Nephron progenitor cell (in vitro differentiated cells): ENCODE data around the gene P2RY2.
"Not testable (repeated sequence)": the region's sequence is repeated elsewhere in the genome, so short reads cannot be mapped to it uniquely, and the experiment has no call there.

Source experiments
- DNase-seq: peaks from one replicate; pipeline ENCODE4 v3.0.0; 2021
- H3K27ac Mint-ChIP-seq: 2 replicates; pipeline ENCODE4 v1.8.0; 2021; ENCODE audit warnings: mild to moderate bottlenecking, moderate library complexity, mixed read lengths
- H3K27me3 Mint-ChIP-seq: 2 replicates; pipeline ENCODE4 v1.8.0; 2021; ENCODE audit warnings: mild to moderate bottlenecking, low read depth, mixed read lengths; ENCODE audit not compliant: poor library complexity
- H3K36me3 Mint-ChIP-seq: 2 replicates; pipeline ENCODE4 v1.8.0; 2021; ENCODE audit warnings: low read depth, mixed read lengths
- H3K4me1 Mint-ChIP-seq: 2 replicates; pipeline ENCODE4 v1.8.0; 2021; ENCODE audit warnings: mixed read lengths
- H3K4me3 Mint-ChIP-seq: 2 replicates; pipeline ENCODE4 v1.8.0; 2021; ENCODE audit warnings: mild to moderate bottlenecking, moderate library complexity, mixed read lengths
- H3K9me3 Mint-ChIP-seq: 2 replicates; pipeline ENCODE4 v1.8.0; 2021; ENCODE audit warnings: mild to moderate bottlenecking, moderate library complexity, mixed read lengths
- TF ChIP-seq, protein P1 (sequence below): fragments of 200-600 bp; sonication (generic); IDR thresholded peaks from 2 replicates; pipeline ENCODE4 v1.5.0; 2021; ENCODE audit warnings: antibody characterized with exemption

P2RY2 gene

DNA sequence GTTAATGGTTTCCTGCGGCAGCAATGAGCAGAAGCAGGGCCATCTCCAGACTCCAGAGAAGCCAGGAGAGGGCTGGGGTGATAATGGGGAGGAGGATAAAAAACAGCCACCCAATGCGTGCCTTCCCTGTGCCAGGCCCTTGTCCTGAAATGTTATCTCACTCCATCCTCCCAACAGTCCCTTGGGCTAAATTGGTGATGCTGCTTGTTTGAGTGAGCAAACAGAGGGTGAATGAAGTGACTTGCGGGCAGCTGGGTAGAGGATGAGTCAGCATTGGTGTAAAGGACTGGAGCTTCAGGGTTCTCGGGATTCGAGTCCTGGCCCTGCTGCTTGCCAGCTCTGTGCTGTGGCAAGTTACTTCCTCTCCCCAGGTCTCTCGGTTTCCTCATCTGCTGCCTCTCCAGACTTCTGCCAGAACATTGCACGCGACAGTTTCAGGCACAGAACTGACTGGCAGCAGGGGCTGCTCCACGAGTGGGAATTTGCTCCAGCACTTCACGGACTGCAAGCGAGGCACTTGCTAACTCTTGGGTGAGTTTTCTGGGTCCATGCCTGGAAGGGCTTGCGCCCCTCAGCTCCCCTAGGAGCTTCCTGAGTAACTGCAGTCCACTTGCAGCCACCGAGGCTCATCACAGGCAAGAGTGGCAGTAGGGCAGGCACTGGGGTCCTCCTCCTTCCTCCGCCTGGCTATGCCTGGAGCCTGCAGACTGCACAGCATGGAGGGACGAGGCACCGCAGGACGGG is 54.0 kb downstream of the P2RY2 start, which contains the start of gene P2RY6:
TSS of gene P2RY6 (plus strand) at position 403 of the 744 bp plus-strand sequence. CDS start 24,181 bp downstream, outside the sequence.
- peak; percentile 1 for DNase-seq
- Mint-ChIP-seq H3K9me3 (no peaks in the 10 kb centered on the region), H3K4me1 (peaks cover 51% of the 10 kb centered on the region), H3K27me3 (peaks cover 23% of the 10 kb centered on the region), H3K27ac (peak within 1 kb of the TSS; percentile 86), H3K36me3 (no peaks in the 10 kb centered on the region), H3K4me3 (no peak within 1 kb of the TSS)
- TF ChIP-seq, protein P1, sequence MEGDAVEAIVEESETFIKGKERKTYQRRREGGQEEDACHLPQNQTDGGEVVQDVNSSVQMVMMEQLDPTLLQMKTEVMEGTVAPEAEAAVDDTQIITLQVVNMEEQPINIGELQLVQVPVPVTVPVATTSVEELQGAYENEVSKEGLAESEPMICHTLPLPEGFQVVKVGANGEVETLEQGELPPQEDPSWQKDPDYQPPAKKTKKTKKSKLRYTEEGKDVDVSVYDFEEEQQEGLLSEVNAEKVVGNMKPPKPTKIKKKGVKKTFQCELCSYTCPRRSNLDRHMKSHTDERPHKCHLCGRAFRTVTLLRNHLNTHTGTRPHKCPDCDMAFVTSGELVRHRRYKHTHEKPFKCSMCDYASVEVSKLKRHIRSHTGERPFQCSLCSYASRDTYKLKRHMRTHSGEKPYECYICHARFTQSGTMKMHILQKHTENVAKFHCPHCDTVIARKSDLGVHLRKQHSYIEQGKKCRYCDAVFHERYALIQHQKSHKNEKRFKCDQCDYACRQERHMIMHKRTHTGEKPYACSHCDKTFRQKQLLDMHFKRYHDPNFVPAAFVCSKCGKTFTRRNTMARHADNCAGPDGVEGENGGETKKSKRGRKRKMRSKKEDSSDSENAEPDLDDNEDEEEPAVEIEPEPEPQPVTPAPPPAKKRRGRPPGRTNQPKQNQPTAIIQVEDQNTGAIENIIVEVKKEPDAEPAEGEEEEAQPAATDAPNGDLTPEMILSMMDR, result no peak

DNA sequence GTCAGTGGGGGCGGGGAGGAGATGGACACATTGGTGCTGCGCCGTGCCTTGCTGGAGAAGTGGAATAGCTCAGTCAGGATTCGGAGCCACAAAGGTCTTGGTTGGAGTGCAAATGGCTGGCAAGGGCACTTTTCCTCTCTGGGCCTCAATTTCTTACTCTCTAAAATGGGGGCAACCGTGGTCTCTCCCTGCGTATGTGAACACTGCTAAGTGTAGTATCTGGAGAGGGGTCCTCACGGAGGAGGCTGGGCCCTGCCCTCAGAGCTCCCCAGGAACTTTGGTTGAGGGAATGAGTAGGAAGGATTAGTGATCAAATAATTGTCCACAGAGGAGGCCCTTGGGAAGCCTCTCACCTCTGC is 54.6 kb downstream of the P2RY2 start:
- no peak overlapping the region for H3K4me3 Mint-ChIP-seq
- peaks cover 51% of the 10 kb centered on the region for H3K4me1 Mint-ChIP-seq
- peaks cover 19% of the 10 kb centered on the region for H3K27me3 Mint-ChIP-seq
- no peaks in the 10 kb centered on the region for H3K9me3 Mint-ChIP-seq
- H3K36me3 Mint-ChIP-seq, result no peaks in the 10 kb centered on the region
- TF ChIP-seq, protein P1, result no peak
- DNase-seq, result no peak
- no peak overlapping the region for H3K27ac Mint-ChIP-seq

DNA sequence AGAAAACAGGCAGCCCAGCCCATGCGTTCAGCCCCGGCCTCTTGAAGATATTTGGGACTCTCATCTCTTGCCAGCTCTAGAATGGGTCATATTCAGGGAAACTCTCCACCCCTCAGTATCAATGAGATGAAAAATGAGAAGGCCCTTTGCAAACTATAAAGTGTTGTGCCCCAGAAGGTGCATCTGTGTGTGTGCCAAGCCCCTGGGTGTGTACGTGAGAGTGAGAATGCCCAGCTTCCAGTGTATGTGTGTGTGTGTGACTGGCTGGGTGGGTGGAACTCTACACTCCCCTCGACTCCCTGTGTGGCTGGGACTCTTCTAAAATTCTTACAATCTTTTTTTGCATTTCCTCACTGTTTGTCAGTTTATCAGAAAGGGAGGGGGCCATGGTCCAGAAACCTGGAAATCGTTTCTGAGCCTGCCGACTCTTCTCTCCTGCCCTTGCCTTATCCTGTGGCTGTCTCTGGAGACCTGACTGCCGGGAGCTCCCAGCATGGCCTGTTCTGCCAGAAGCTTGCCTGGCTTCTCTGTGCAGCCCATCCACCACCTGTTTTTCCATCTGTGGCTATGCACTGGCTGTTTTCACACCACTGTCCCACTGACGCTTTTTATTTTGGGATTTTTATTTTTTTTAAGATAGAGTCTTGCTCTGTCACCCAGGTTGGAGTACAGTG is 55.3 kb downstream of the P2RY2 start:
- peaks cover 51% of the 10 kb centered on the region for H3K4me1 Mint-ChIP-seq
- peaks cover 13% of the 10 kb centered on the region for H3K27me3 Mint-ChIP-seq
- no peak overlapping the region for H3K27ac Mint-ChIP-seq
- DNase-seq, result no peak
- H3K4me3 Mint-ChIP-seq, result no peak overlapping the region
- no peaks in the 10 kb centered on the region for H3K36me3 Mint-ChIP-seq
- TF ChIP-seq, protein P1, result no peak
- H3K9me3 Mint-ChIP-seq, result no peaks in the 10 kb centered on the region

DNA sequence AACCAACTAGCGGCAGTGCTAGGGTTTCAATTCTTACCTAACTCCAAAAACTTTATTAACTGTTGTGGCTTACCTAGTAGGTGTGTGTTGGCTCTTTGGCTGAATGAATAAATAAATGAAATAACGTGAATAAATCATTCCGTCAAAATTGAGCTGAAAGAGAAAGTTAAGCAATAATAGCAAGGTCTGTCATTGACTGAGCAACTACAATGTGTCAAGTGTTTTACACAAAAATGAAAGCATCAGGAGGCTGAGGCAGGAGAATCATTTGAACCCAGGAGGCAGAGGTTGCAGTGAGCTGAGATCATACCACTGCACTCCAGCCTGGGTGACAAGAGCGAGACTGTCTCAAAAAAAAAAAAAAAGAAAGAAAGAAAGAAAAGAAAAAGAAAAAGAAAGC is 56.1 kb downstream of the P2RY2 start:
- H3K4me3 Mint-ChIP-seq, H3K9me3 Mint-ChIP-seq, DNase-seq, H3K27ac Mint-ChIP-seq, H3K36me3 Mint-ChIP-seq: not testable (repeated sequence)
- Mint-ChIP-seq H3K4me1 (peaks cover 45% of the 10 kb centered on the region), H3K27me3 (peaks cover 13% of the 10 kb centered on the region)

DNA sequence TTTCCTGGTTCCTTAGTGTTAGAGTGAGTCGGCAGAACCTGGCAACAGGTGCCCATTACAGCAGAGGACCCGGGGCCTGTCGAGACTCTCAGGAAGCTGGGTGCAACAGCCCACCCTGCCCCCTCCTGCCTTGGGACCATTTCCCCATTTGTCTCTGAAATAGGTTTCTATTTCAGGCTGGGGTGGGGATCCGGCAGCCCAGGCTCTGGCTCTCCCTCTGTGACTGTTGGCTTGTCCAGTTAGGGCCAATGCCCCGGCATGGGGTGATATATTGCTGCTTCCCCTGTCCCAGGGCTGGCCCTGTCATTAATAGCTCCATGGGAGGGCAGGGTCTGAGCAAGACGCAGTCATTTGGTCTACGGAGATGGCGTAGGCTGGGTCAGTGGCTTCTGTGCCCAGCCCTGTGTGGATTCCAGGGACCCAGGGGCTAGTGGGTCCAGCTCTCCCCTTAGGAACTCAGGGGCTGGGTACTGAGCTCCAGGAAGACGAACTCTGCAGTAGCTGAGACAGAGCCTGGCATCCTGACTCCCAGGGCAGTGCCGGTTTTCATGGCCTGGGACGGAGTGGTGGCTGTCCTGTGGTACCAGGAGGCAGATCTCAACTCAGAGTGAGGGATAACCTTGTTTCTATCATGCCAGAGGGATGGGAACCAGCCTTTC is 56.8 kb downstream of the P2RY2 start:
- DNase-seq, result peak; percentile 34
- TF ChIP-seq, protein P1, result no peak
- Mint-ChIP-seq H3K36me3 (no peaks in the 10 kb centered on the region), H3K9me3 (no peaks in the 10 kb centered on the region), H3K4me3 (no peak overlapping the region), H3K27me3 (peaks cover 13% of the 10 kb centered on the region), H3K4me1 (peaks cover 45% of the 10 kb centered on the region), H3K27ac (no peak overlapping the region)

DNA sequence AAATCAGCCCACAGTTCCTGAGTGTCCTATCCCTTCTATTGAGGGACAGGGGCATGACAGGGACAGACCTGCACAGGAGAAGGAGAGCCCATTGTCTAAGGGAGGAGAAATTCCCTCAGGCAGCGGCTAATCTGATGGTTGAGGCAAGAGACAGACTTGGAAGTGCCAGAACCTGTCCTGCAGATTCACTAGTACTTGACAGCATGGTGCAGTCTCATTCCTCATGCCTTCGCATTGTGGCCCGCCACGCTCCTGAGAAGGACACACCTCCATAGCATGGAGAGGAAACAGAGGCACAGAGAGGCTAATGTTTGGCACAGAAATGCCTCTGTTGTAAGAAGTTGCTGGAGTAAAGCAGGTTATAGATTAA is 57.3 kb downstream of the P2RY2 start:
- Mint-ChIP-seq H3K4me1 (peaks cover 46% of the 10 kb centered on the region), H3K9me3 (no peaks in the 10 kb centered on the region), H3K36me3 (no peaks in the 10 kb centered on the region), H3K4me3 (no peak overlapping the region), H3K27me3 (peaks cover 12% of the 10 kb centered on the region), H3K27ac (no peak overlapping the region)
- DNase-seq, result no peak
- TF ChIP-seq, protein P1, result no peak
